VCaP (cell line): ENCODE measurements around the gene WFIKKN1.

Source experiments
- H3K27ac ChIP-seq: fragments of 450-650 bp; 2 replicates; pipeline ENCODE4 v1.5.1; 2017
- TF ChIP-seq, protein P1 (sequence below): fragments of 450-650 bp; conservative IDR thresholded peaks from 2 replicates; pipeline ENCODE4 v1.5.1; 2017; ENCODE audit warnings: mild to moderate bottlenecking, moderate library complexity

The WFIKKN1 gene

GRCh38 chr16:675884-676564 lies 45.2 kb downstream of the WFIKKN1 start:
- peak overlapping the region; percentile 62 for H3K27ac ChIP-seq
- TF ChIP-seq, protein P1, sequence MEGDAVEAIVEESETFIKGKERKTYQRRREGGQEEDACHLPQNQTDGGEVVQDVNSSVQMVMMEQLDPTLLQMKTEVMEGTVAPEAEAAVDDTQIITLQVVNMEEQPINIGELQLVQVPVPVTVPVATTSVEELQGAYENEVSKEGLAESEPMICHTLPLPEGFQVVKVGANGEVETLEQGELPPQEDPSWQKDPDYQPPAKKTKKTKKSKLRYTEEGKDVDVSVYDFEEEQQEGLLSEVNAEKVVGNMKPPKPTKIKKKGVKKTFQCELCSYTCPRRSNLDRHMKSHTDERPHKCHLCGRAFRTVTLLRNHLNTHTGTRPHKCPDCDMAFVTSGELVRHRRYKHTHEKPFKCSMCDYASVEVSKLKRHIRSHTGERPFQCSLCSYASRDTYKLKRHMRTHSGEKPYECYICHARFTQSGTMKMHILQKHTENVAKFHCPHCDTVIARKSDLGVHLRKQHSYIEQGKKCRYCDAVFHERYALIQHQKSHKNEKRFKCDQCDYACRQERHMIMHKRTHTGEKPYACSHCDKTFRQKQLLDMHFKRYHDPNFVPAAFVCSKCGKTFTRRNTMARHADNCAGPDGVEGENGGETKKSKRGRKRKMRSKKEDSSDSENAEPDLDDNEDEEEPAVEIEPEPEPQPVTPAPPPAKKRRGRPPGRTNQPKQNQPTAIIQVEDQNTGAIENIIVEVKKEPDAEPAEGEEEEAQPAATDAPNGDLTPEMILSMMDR = no peak

DNA sequence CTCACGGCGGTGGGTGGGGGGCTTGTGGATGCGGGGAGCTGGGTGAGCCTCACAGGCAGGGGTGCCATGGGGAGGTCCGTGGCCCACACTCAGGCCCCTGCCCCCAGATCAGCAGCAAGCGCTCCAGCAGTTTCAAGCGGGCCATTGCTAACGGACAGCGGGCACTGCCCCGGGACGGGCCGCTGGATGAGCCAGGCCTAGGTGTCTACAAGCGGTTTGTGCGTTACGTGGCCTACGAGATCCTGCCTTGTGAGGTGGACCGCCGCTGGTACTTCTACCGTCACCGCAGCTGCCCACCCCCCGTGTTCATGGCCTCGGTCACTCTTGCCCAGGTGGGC lies 45.7 kb downstream of the WFIKKN1 start:
- TF ChIP-seq, protein P1 = no peak
- H3K27ac ChIP-seq = peak overlapping the region; percentile 62; the same call in 1 of the 2 replicates

DNA sequence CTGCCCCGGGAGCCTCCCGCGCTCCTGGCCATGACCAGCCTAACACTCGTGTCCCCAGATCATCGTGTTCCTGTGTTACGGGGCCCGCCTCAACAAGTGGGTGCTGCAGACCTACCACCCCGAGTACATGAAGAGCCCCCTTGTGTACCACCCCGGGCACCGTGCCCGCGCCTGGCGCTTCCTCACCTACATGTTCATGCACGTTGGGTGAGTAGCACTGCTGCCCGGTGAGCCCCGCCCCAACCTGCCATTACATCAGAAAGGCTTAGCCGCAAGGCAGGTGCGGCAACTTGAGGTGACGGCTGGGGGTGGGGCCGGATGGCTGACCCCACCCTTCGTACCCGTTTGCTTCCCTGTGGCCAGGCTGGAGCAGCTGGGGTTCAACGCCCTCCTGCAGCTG lies 46.1 kb downstream of the WFIKKN1 start:
- TF ChIP-seq, protein P1 = no peak

GRCh38 chr16:677316-678190 lies 46.8 kb downstream of the WFIKKN1 start:
- TF ChIP-seq, protein P1 = no peak
- no peak overlapping the region for H3K27ac ChIP-seq

More for the DNA sequence above, 46.1 kb downstream of the WFIKKN1 start:
- no peak overlapping the region for H3K27ac ChIP-seq

DNA sequence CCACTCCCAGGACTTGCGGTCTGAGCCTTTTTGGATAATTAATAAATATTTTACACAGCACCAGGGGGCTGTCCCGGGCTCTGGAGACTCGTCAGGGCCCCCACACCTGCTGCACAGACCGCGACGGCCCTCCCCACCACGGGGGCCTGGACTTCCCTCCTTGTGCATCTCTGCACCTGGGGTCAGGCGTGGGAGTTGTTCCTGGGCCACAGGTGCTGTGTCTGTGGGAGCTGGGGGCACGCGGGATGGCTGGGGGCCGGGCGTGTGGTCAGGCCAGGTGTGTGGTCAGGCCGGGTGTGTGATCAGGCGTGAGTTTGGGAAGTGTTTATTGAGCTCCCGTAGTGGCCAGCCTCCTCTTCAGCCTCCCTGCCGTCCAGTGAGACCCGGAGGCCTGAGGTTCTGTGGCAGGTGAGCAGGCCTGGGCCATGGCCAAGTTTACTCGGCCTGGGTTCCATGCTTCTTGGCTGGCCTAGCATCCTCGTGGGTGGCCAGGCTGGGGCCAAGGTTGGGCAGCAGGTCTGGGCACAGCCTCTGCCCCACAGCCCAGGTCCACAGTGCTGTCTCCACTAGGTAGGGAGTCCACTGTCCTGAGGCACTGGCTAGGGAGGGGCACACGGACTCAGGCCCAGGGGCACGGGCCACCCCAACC lies 47.5 kb downstream of the WFIKKN1 start:
- H3K27ac ChIP-seq = peak overlapping the region; percentile 91
- TF ChIP-seq, protein P1 = no peak

- TF ChIP-seq, protein P1 = no peak
- H3K27ac ChIP-seq = peak overlapping the region; percentile 91
These were observed 48.4 kb downstream of the WFIKKN1 start for GRCh38 chr16:678858-679813.
